Ishikawa (cell line): ENCODE measurements around the gene RBMS3.

ENCODE experiments used
- CEBPB ChIP-seq: IDR thresholded peaks from 2 replicates; pipeline ENCODE4 v1.6.1; 2012
- CREB1 ChIP-seq: IDR thresholded peaks from 2 replicates; pipeline ENCODE4 v1.6.1; 2012; ENCODE audit warnings: low read depth
- EGR1 ChIP-seq: IDR thresholded peaks from 2 replicates; pipeline ENCODE4 v1.6.1; 2012
- EP300 ChIP-seq: IDR thresholded peaks from 2 replicates; pipeline ENCODE4 v1.6.1; 2012; ENCODE audit warnings: borderline replicate concordance
- FOXM1 ChIP-seq: IDR thresholded peaks from 2 replicates; pipeline ENCODE4 v1.6.1; 2012; ENCODE audit warnings: low read depth, borderline replicate concordance
- MAX ChIP-seq: IDR thresholded peaks from 2 replicates; pipeline ENCODE4 v1.6.1; 2012
- NFIC ChIP-seq: IDR thresholded peaks from 2 replicates; pipeline ENCODE4 v1.6.1; 2012
- RAD21 ChIP-seq: IDR thresholded peaks from 2 replicates; pipeline ENCODE4 v1.6.1; 2012; ENCODE audit warnings: low read depth
- REST ChIP-seq: IDR thresholded peaks from 2 replicates; pipeline ENCODE4 v1.6.1; 2012; ENCODE audit warnings: low read depth, mild to moderate bottlenecking
- TAF1 ChIP-seq: IDR thresholded peaks from 2 replicates; pipeline ENCODE4 v1.6.1; 2012; ENCODE audit warnings: low read depth, mild to moderate bottlenecking
- TEAD4 ChIP-seq: IDR thresholded peaks from 2 replicates; pipeline ENCODE4 v1.6.1; 2012
- USF1 ChIP-seq: IDR thresholded peaks from 2 replicates; pipeline ENCODE4 v1.6.1; 2012
- YY1 ChIP-seq: IDR thresholded peaks from 2 replicates; pipeline ENCODE4 v1.6.1; 2012; ENCODE audit warnings: low read depth

DNA sequence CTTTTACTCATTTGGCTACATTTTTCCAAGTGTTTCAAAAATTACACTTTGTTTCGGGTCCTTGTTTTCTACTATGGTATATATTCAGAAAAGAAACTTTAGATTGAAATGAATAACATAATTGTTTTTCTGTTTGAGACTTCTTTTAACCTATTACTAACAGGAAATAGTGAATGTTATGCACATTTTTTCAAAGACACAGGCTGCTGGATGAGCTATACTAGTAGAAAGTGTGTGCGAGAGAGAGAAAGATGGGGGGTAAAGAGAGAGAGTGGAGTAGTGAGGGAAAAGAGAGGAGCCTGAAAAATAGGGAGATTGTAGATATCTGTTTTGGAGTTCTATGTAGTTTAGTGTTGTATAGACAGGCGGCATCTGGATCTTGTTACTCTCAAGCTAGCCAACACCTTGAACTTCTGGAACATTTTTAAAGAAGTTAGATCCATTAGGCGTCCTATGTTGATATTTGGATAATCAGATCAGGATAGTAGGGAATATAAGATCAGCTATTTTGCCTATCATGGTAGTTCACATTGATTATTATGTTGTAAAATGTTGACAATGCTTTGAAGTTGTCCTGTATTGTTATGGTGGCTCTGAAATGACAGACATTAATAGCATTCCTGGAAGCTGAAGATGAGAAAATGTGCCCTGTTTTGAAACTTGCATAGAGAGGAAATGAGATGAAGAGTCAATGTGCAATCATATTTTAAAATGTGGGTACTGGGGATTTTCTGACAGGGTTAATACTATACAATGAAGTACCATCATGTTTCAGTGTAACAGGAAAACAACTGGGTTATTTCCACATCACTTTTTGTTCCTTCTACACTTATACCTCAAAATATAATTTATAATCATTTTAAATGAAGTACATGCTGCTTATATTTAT lies 2.6 kb downstream of the RBMS3 start:
- no peak for TF ChIP-seq YY1
- TF ChIP-seq REST: no peak
- TF ChIP-seq TEAD4: no peak
- TF ChIP-seq TAF1: no peak
- no peak for TF ChIP-seq FOXM1
- TF ChIP-seq NFIC: no peak
- TF ChIP-seq MAX: no peak; the same call in 1 of the 2 replicates
- no peak for TF ChIP-seq RAD21
- no peak for TF ChIP-seq CREB1
- TF ChIP-seq EP300: no peak
- no peak for TF ChIP-seq CEBPB
- TF ChIP-seq USF1: no peak
- no peak for TF ChIP-seq EGR1
